ENCODE results near the gene RNF215.

RNF215 gene

DNA sequence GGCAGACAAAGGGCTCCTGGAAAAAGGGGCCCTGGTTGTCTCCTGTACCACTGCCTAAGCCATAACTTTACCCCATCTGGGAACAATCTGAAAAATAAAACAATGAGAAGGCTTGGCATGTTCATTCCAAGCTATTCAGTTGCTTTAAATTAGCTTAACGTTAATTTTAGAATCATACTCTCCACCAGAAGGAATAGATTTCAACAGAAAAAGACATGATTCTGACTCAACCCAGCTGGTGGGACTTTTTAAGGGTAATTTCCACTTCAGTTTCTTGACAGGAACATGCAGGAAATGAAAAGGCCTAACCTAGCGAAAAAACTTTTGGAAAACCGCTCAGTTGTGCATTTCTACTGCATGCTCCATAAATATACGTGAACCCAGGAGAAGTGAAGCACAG lies 38.4 kb downstream of the RNF215 start:
- Mint-ChIP-seq H3K4me3 (no peak overlapping the region), H3K4me1 (peaks cover 2% of the 10 kb centered on the region), H3K9me3 (no peaks in the 10 kb centered on the region), H3K27me3 (ENCODE audit: low read depth, poor library complexity) (no peaks in the 10 kb centered on the region), H3K27ac (peak overlapping the region; percentile 67), H3K36me3 (ENCODE audit: low read depth) (peaks cover 74% of the 10 kb centered on the region)
- no peak for DNase-seq
- TF ChIP-seq, protein P1, sequence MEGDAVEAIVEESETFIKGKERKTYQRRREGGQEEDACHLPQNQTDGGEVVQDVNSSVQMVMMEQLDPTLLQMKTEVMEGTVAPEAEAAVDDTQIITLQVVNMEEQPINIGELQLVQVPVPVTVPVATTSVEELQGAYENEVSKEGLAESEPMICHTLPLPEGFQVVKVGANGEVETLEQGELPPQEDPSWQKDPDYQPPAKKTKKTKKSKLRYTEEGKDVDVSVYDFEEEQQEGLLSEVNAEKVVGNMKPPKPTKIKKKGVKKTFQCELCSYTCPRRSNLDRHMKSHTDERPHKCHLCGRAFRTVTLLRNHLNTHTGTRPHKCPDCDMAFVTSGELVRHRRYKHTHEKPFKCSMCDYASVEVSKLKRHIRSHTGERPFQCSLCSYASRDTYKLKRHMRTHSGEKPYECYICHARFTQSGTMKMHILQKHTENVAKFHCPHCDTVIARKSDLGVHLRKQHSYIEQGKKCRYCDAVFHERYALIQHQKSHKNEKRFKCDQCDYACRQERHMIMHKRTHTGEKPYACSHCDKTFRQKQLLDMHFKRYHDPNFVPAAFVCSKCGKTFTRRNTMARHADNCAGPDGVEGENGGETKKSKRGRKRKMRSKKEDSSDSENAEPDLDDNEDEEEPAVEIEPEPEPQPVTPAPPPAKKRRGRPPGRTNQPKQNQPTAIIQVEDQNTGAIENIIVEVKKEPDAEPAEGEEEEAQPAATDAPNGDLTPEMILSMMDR (IDR thresholded peaks at IDR 0.05): no peak

DNA sequence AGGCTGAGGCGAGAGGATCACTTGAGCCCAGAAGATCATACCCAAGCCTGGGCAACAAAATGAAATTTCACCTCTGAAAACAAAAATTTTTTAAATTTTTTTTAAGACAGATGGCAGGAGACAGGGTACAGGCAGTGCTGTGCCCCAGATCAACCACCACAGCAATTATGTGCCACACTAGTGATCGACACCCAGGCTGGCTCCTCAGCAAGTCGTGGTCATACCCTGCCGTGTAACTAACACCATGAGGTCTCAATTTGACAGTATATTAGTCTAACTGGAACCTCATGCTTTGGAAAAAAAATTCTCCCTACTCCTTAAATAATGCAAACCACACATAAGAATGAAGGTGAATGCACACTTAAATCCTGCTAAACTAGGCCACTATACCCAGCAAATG lies 38.8 kb downstream of the RNF215 start:
- H3K4me3 Mint-ChIP-seq: no peak overlapping the region
- H3K27me3 Mint-ChIP-seq (ENCODE audit: low read depth, poor library complexity): no peaks in the 10 kb centered on the region
- peak overlapping the region; percentile 67 for H3K27ac Mint-ChIP-seq

DNA sequence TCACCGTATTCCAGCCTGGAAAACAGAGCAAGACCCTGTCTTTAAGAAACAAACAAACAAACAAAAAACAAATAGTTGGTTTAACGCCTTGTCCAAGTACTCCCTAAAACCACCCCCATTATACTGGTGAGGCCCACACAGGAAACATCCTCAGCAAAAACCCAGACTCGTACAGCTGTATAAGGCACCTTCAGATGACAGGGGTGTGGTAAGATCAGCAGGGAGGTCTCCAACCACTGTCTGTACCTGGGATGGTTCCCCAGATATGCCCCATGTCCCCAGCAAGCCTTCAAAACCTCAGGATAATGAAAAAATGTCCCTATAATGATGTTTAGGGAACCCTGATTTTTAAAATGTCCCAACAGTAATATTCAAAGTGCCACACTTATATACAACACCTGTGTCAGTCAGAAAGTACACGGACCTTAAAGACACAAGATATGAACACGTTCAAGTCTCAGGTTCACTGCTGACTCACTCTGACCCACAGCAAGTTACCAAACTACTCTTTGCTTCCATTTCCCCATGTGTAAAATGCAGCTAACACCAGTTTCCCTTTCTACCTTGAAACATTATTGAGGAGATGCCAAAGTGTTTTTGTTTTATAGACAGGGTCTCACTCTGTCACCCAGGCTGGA lies 39.8 kb downstream of the RNF215 start:
- H3K36me3 Mint-ChIP-seq (ENCODE audit: low read depth): peaks cover 78% of the 10 kb centered on the region
- no peak overlapping the region for H3K4me3 Mint-ChIP-seq
- no peak for DNase-seq
- H3K27me3 Mint-ChIP-seq (ENCODE audit: low read depth, poor library complexity): no peaks in the 10 kb centered on the region
- H3K4me1 Mint-ChIP-seq: no peaks in the 10 kb centered on the region
- H3K9me3 Mint-ChIP-seq: no peaks in the 10 kb centered on the region
- TF ChIP-seq, protein P1 (IDR thresholded peaks at IDR 0.05): no peak
- no peak overlapping the region for H3K27ac Mint-ChIP-seq

More for the DNA sequence above, 38.8 kb downstream of the RNF215 start:
- no peak for DNase-seq
- Mint-ChIP-seq H3K36me3 (ENCODE audit: low read depth) (peaks cover 76% of the 10 kb centered on the region), H3K4me1 (no peaks in the 10 kb centered on the region), H3K9me3 (no peaks in the 10 kb centered on the region)
- TF ChIP-seq, protein P1 (IDR thresholded peaks at IDR 0.05): no peak

DNA sequence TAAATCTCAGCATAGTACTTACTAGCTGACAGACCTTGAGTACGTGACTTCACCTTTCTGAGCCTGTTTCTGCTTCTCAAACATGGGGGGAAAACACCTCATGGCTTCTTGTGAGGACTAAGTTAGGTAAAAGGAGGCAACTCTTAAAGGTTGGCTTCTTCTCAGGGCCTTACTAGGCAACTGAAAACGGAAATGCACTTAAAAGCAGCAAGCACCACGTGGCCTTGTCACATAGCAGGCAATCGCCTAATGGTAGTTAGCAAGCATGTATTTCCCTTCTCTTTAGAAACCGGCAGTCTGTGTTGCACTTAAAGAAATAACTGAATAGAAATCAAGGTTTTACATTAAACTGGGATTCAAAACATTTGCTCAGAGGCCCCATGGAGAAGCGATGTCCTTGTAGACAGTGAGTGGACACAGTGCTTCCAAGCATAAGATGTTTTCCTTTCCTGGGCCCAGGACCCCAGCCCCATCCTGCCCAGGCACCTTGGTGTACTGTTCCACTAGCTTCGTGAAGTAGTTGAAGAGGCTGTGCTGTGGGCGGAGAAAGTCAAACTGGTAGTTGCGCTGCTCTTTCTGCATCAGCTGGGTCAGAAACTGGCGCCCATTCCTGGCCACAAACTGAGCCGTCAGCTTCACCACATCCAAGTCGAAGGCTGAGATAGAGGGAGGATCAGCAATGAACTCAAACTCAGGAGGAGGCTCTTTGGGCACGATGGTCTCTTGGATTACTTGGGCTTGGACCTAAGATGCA lies 42.6 kb downstream of the RNF215 start:
- H3K9me3 Mint-ChIP-seq: no peaks in the 10 kb centered on the region
- H3K36me3 Mint-ChIP-seq (ENCODE audit: low read depth): peaks cover 76% of the 10 kb centered on the region
- no peaks in the 10 kb centered on the region for H3K27me3 Mint-ChIP-seq (ENCODE audit: low read depth, poor library complexity)
- no peak for DNase-seq
- H3K27ac Mint-ChIP-seq: no peak overlapping the region
- no peaks in the 10 kb centered on the region for H3K4me1 Mint-ChIP-seq
- TF ChIP-seq, protein P1 (IDR thresholded peaks at IDR 0.05): no peak
- no peak overlapping the region for H3K4me3 Mint-ChIP-seq

DNA sequence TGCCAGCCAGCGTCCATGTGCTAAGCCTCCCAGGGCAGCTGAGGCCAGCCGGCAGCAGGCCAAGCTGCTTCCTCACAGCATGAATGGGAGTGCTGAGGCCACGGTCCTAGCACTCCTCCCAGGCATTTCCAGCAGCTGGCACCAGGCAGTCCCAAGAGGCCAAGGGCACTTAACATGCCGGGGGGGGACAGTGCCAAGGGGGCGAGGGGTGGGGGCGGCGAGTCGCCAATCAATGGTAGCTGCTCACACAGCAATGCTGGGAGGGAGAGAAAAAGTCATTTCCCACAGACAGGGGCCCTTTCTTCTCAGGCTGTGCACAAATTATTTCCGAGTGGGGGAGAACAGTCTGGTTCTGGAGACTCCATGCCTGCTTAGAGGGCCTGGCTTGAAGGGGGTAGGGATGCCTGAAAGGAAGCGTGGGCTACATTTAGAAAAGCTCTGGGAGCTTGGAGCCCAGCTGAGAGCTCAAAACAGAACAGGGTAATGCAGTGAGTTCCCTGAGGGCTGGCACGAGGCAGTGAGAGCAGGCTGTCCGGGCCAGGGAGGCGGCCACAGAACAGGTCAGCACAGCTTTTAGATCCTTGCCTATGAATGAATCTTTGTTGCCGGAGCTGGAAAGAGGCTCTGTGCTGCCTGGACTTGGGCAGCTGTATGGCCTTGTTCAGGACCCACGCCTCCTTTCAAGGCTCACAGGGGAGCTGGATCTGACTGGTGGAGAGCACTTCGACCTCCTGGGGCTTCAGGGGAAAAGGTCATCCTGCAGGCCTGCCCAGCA lies 46.1 kb downstream of the RNF215 start:
- H3K4me1 Mint-ChIP-seq: no peaks in the 10 kb centered on the region
- no peak overlapping the region for H3K4me3 Mint-ChIP-seq
- no peaks in the 10 kb centered on the region for H3K9me3 Mint-ChIP-seq
- peaks cover 80% of the 10 kb centered on the region for H3K36me3 Mint-ChIP-seq (ENCODE audit: low read depth)
- TF ChIP-seq, protein P1 (IDR thresholded peaks at IDR 0.05): no peak
- H3K27me3 Mint-ChIP-seq (ENCODE audit: low read depth, poor library complexity): no peaks in the 10 kb centered on the region
- no peak for DNase-seq
- H3K27ac Mint-ChIP-seq: no peak overlapping the region

Measured in nephron progenitor cell (in vitro differentiated cells).